Measurements from ENCODE around the gene CYP24A1.

Gene CYP24A1

DNA sequence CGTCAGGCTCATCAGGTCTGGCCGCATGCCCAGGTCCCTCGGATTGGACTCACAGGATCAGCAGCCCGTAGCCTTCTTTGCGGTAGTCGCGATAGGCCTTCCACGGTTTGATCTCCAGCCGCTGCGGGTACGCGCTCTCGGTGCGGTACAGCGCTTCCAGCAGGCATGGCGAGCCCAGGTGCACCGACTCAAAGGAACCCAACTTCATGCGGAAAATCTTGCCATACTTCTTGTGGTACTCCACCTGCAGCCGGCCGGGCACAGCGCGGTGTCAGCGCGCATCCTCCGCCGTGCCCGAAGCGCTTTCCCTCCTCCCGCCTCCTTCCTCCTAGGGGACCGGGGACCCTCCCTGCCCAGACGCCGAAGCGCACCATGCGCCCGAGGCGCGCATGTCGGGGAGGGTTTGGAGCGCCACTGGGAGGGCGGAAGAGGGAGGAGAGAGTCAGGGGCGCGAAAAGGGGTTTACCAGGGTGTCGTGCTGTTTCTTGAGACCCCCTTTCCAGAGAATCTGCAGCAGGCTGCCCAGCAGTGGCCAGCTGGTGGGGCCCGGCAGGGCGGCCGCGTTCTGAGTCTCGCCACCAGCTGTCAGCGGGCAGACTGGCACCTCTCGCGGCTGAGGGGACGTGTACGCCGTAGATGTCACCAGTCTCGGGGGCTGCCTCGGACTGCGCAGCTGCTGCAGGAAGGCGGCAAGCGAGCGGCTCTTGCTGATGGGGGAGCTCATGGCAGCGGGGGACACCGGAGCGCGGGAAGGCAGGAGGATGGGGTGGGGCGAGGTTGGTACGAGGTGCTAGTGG, 732 bp downstream of the CYP24A1 start:
- DNase-seq (ENCODE audit: low spot score), result no peak

DNA sequence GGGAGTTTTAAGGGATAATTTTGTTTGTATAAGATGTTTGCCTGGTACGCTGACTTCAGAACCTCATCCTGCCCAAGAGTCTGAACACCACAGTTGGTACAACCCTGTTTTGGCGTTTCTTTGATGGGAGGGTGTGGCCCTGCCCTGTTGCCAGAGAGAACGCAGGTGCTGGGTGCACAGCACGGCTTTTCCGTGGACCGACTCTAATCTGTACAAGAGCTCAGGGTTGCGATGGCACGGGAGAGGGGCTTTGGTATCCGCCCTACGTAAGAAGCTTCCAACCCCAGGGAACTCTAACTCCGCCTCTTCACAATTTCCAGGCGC, 1.3 kb downstream of the CYP24A1 start:
- no peak for DNase-seq (ENCODE audit: low spot score)

GRCh38 chr20:54170963-54171362, 2.8 kb downstream of the CYP24A1 start:
- DNase-seq (ENCODE audit: low spot score), result no peak

GRCh38 chr20:54170026-54170471, 3.7 kb downstream of the CYP24A1 start:
- DNase-seq (ENCODE audit: low spot score), result no peak

DNA sequence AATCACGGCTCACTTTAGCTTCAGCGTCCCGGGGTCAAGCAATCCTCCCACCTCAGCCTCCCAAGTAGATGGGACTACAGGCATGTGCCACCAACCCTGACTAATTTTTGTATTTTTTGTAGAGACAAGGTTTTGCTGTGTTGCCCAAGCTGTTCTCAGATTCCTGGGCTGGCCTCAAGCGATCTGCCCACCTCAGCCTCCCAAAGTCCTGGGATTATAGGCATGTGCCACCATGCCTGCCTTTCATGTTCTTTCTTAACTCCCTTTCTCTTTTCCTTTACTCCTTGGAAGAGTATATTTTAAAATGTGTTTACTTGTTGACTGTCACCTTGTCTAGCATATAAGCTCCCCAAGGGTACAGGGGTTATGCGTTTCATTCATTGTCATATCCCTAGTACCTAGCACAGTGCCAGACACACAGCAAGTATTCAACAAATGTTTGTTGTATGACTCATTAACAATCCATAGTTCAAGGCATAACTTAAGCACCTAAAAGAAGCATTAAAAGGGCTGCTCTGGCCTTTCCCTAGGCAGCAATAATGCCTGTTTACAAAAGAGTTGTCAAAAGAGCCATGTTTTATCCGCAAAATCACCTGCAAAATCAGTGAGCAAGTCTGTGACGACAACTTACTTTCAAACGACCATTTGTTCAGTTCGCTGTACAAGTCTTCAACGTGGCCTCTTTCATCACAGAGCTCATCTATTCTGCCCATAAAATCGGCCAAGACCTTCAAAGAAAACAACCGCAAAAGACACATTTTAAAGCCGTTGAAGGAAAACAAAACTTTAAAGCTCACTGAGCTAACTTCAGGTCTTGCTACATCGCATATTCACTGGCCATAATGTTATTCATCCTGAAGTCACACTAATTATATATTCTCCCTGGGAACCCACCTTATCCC, 4.6 kb downstream of the CYP24A1 start:
- DNase-seq (ENCODE audit: low spot score), result no peak

GRCh38 chr20:54167909-54168872, 5.6 kb downstream of the CYP24A1 start:
- DNase-seq (ENCODE audit: low spot score), result no peak

- no peak for DNase-seq (ENCODE audit: low spot score)
These were observed 6.7 kb downstream of the CYP24A1 start for GRCh38 chr20:54166987-54167662.

GRCh38 chr20:54165803-54166202, 8.0 kb downstream of the CYP24A1 start:
- no peak for DNase-seq (ENCODE audit: low spot score)

GRCh38 chr20:54165014-54165413, 8.8 kb downstream of the CYP24A1 start:
- no peak for DNase-seq (ENCODE audit: low spot score)

DNA sequence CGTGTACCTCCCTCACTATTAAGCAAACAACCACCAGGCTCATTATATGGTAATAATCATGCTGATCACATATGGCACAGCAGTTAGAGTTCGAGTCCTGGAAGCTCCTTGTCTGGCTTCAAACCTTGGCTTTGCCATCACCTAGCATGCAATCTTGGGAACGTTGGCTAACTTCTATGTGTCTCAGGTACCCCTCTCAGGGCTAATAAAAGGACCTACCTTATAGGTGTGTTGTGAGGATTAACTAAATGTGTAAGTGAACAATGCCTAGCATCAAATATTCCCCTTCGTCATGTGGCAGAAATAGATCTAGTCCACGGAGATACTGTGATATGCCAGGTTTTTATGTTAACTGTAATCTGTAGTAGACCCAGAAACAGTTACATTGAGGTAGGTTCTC, 10.4 kb downstream of the CYP24A1 start:
- DNase-seq (ENCODE audit: low spot score), result no peak

DNA sequence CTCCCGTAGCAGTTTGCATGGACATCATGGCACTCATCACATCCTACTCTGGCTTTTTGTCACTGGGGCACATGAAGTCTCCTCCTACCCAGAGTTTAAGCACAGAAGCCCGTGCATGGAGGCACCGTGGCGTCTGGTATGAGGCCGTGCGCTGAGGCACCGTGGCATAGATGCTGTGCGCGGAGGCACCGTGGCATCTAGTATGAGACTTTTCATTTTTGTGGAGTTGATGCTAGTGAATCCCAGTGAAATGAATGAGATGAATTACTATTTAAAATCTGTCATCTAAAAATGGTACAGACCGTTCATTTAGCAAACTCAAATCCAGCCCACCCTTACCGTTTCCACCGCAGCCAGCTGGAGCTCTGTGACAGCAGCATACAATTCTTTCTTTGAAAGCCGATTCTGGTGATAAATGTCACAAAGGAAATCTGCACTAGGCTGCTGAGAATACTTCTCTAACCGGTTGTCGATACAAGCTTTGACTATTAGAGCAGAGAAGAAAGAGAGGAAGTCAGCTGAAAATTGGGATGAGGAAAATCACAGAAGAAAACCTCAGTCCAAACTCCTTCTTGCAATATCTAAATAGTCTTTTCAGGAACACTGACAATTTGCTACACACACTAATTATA, 11.3 kb downstream of the CYP24A1 start:
- DNase-seq (ENCODE audit: low spot score), result no peak

GRCh38 chr20:54161821-54162149, 12.0 kb downstream of the CYP24A1 start:
- no peak for DNase-seq (ENCODE audit: low spot score)

DNA sequence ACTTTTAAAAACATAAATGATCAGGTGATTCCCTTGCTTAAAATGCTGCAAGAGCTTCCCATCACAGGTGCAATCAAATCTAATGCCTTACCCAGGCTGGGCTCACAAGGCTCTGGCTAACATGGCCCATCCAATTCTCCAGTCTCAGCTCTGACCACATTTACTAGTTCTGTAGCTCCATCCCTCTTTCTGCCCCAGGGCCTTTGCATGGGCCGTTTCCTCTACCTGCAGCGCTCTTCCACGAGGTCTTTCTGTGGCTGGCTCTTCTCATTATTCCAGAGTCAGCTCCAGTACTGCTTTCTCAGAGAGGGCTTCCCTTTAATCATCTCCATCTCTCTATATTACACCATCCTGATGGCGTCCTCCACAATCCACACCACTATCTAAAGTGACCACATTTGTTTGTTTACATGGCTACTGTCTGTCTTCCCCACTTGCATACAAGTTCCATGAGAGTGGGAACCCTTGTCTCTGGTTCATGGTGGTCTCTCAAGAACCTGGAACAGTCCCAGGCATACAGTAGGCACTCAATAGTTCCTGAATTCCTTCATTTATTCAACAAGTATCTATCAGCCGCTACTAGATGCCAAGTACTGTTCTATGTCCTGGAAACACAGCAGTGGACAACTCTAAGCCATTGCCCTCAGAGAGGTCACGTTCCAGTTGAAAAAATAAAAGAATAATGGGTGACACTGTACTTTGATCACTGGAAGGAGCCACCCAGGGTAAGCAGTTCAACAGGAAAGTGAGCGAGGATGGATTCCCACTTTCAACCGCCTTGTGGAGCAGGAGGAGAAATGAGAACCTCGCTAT, 12.6 kb downstream of the CYP24A1 start:
- DNase-seq (ENCODE audit: low spot score), result no peak

- no peak for DNase-seq (ENCODE audit: low spot score)
These were observed 13.4 kb downstream of the CYP24A1 start for GRCh38 chr20:54160065-54161007.

DNA sequence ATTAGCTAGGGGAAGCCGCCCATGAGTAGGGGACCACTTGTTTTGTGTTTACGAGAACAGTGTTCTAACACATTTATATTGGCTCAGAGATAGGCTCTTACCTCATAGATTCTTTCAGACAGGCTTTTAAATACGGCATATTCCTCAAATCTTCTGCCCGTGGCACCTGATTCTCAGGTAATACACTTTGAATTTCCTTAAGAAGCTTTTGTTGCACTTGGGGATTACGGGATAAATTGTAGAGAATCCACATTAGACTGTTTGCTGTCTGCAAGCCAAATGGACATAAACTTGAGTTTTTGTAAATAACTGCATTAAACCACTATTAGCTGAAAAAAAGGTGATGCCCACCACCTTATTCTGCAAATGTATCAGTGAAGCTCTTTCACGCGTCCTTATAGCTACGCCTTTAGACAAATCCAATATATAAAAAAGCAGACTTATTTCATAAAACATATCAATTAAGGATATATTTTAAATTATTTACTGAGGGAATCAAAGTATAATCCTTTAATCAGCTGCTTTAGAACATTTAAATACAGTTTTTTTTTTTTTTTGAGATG, 14.8 kb downstream of the CYP24A1 start:
- DNase-seq (ENCODE audit: low spot score), result no peak

DNA sequence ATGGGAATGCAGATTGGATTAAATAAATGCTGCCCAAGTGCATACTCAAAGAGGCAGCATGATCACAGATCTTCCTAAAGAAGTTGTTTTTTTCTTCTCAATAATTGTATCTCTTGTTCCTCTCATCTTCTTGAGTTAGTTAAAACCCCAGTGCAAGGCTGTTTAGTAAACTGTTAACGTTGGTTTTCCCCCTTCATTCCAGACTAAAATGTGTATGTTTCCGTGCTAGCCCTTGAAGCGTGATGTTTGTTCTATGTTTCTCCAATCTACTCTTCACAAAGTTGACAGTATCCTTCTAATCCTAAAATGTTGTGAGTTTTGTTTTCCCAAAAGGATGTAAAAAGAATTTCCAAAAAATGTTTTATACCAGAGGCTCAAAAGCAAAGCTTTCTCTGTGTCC, 15.6 kb downstream of the CYP24A1 start:
- no peak for DNase-seq (ENCODE audit: low spot score)

GRCh38 chr20:54156981-54157835, 16.6 kb downstream of the CYP24A1 start:
- no peak for DNase-seq (ENCODE audit: low spot score)

GRCh38 chr20:54156522-54156921, 17.3 kb downstream of the CYP24A1 start:
- no peak for DNase-seq (ENCODE audit: low spot score)

All from AG08395 (cell line).